Activated CD4-positive, alpha-beta T cell treated with anti-CD3 and anti-CD28 coated beads, Interleukin-2, amount 10 ng/mL, durations not matched to agents 24 days and 14 days (primary cell): ENCODE results near the gene CERT1. TPM values are rescaled to one million over a fixed set of nuclear protein-coding genes. Genes with fewer than 3 reads are reported as not detected.
"Not testable (repeated sequence)": the region's sequence is repeated elsewhere in the genome, so short reads cannot be mapped to it uniquely, and the experiment has no call there.

Source experiments
- DNase-seq: peaks from one replicate; pipeline ENCODE4 v3.0.0; 2022
- H3K27ac Mint-ChIP-seq: one replicate; pipeline ENCODE4 v1.8.0; 2022; ENCODE audit warnings: mild to moderate bottlenecking, mixed read lengths
- H3K27me3 Mint-ChIP-seq: one replicate; pipeline ENCODE4 v1.8.0; 2022; ENCODE audit warnings: mixed read lengths
- H3K36me3 Mint-ChIP-seq: one replicate; pipeline ENCODE4 v1.8.0; 2022; ENCODE audit warnings: low read depth, mild to moderate bottlenecking, mixed read lengths
- H3K4me1 Mint-ChIP-seq: one replicate; pipeline ENCODE4 v1.8.0; 2021; ENCODE audit warnings: mixed read lengths
- H3K4me3 Mint-ChIP-seq: one replicate; pipeline ENCODE4 v1.8.0; 2022; ENCODE audit warnings: mild to moderate bottlenecking, moderate library complexity, mixed read lengths
- H3K9me3 Mint-ChIP-seq: one replicate; pipeline ENCODE4 v1.8.0; 2021; ENCODE audit warnings: mixed read lengths
- intact Hi-C: fragments of 100-400 bp; cut with micrococcal nuclease; formaldehyde crosslinking; loops from one replicate; pipeline ENCODE4 v1.15.1; 2023
- total RNA-seq: library from RNA; stranded (reverse); gene quantifications from 2 replicates; pipeline ENCODE4 v1.2.3, GENCODE V29; 2022

CERT1 gene
- total RNA-seq, 1 donor from 2014 or later = 46.4 TPM

DNA sequence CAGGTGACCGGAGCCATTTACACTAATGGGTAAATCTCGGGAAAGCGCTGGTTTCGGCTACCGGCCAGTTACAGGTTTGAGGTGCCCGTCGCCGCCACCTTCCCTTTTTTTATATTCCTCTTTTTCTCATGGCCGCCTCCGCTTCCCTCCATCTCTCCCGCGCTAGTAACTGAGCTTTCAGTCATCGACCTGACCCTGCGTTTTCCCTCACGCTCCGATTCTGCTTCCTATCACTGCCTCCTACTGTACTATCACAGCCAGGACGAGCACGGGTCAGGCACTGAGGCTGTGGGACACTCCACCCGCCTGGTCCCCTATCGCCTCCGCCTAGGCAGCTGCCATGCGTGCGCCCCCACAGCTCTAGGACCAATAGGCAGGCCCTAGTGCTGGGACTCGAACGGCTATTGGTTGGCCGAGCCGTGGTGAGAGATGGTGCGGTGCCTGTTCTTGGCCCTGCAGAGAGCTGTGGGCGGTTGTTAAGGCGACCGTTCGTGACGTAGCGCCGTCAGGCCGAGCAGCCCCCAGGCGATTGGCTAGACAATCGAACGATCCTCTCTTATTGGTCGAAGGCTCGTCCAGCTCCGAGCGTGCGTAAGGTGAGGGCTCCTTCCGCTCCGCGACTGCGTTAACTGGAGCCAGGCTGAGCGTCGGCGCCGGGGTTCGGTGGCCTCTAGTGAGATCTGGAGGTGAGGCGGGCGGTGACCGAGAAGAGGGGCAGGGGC, 174.7 kb downstream of the CERT1 start, which contains the start of gene HMGCR:
HMGCR (plus strand) TSS at position 606 of the 722 bp plus-strand sequence. CDS start 5,386 bp downstream, outside the sequence.
- H3K36me3 Mint-ChIP-seq = peaks cover 18% of the 10 kb centered on the region
- H3K27me3 Mint-ChIP-seq = no peaks in the 10 kb centered on the region
- no peaks in the 10 kb centered on the region for H3K9me3 Mint-ChIP-seq
- H3K4me1 Mint-ChIP-seq = peaks cover 34% of the 10 kb centered on the region
- intact Hi-C loops = loop anchor here (1.0 to 5.0 kb wide), 13 partner anchors 11 to 931 kb away; partner anchors contain the start of genes CERT1, GCNT4, GFM2 and NSA2
- no peak within 1 kb of the TSS for H3K4me3 Mint-ChIP-seq
- peak; percentile 99 for DNase-seq
- no peak within 1 kb of the TSS for H3K27ac Mint-ChIP-seq

DNA sequence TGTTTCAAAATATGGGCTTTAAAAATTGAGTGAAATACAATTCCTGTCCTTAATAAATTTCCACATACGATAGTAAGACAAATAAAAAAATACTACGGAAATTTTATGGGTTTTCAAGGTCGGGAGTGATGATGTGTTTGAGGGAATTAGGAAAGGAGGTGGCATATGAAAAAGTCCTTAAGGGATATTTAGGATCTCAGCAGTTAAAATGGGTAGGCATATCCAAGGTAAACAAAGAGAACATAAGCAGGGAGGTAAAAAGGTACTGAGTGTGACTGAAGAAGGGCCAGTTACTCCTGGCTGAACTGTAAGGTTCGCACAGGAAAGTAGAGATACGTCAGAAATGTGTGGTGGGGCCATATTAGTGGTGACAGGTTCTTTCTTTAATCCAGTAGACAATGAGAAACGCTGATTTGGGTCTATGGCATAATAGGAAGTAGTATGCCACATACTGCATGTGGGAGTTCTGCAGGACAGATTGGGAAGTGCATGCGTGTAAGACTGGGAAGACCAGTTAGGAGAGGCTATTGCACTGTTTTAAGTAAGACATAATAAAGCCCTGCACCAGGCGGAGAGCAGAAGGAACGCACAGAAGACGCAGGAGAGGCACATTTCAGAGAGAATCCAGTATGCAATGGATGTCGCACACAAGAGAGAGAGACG, 175.3 kb downstream of the CERT1 start:
- no peaks in the 10 kb centered on the region for H3K9me3 Mint-ChIP-seq
- H3K27me3 Mint-ChIP-seq = no peaks in the 10 kb centered on the region
- peaks cover 27% of the 10 kb centered on the region for H3K4me1 Mint-ChIP-seq
- peaks cover 16% of the 10 kb centered on the region for H3K36me3 Mint-ChIP-seq
- H3K27ac Mint-ChIP-seq = no peak overlapping the region
- intact Hi-C loops = loop anchor here (1.0 to 5.0 kb wide), 12 partner anchors 11 to 931 kb away; partner anchors contain the start of genes CERT1, GCNT4, GFM2 and NSA2
- no peak for DNase-seq
- no peak overlapping the region for H3K4me3 Mint-ChIP-seq

DNA sequence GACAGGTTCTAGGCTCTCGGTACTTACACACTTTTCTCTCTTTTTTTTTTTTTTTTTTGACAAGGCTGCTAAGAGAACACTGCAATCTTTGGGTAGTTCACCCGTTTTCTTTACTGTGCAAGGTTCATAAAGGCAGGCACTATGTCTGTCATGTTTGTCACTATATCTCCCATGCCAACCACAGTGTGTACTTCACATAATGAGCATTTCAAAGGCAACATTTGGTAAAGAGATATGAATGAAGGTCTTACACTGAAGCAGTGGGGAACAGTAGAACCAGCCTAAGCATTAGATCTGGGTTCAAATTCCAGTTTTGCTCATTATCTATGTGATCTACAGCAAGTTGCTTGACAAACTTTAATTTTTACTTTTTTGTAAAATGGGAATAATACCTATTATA, 175.9 kb downstream of the CERT1 start:
- no peak for DNase-seq
- Mint-ChIP-seq H3K27ac (no peak overlapping the region), H3K36me3 (peaks cover 14% of the 10 kb centered on the region), H3K4me3 (no peak overlapping the region), H3K4me1 (peaks cover 23% of the 10 kb centered on the region), H3K9me3 (no peaks in the 10 kb centered on the region), H3K27me3 (no peaks in the 10 kb centered on the region)
- intact Hi-C loops = loop anchor here (5.0 kb wide), 3 partner anchors 232 to 932 kb away; no protein-coding TSS in a partner anchor

DNA sequence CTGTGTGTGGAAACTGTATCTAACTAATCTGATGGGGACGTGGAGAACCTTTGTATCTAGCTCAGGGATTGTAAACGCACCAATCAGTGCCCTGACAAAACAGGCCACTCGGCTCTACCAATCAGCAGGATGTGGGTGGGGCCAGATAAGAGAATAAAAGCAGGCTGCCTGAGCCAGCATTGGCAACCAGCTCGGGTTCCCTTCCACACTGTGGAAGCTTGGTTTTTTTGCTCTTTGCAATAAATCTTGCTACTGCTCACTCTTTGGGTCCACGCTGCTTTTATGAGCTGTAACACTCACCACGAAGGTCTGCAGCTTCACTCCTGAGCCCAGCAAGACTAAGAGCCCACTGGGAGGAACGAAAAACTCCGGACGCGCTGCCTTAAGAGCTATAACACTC, 177.0 kb downstream of the CERT1 start:
- H3K9me3 Mint-ChIP-seq, DNase-seq, intact Hi-C loops, H3K27ac Mint-ChIP-seq, H3K36me3 Mint-ChIP-seq, H3K27me3 Mint-ChIP-seq, H3K4me3 Mint-ChIP-seq: not testable (repeated sequence)
- peaks cover 17% of the 10 kb centered on the region for H3K4me1 Mint-ChIP-seq

DNA sequence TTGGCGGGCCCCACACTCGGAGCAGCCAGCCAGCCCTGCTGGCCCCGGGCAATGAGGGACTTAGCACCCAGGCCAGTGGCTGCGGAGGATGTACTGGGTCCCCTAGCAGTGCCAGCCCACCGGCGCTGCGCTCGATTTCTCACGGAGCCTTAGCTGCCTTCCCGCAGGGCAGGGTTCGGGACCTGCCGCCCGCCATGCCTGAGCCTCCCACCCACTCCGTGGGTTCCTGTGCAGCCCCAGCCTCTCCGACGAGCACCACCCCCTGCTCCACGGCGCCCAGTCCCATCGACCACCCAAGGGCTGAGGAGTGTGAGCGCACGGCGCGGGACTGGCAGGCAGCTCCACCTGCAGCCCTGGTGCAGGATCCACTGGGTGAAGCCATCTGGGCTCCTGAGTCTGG, 177.7 kb downstream of the CERT1 start:
- H3K4me1 Mint-ChIP-seq = peaks cover 15% of the 10 kb centered on the region
- intact Hi-C loops, H3K27ac Mint-ChIP-seq, H3K36me3 Mint-ChIP-seq, DNase-seq, H3K9me3 Mint-ChIP-seq, H3K27me3 Mint-ChIP-seq, H3K4me3 Mint-ChIP-seq: not testable (repeated sequence)

DNA sequence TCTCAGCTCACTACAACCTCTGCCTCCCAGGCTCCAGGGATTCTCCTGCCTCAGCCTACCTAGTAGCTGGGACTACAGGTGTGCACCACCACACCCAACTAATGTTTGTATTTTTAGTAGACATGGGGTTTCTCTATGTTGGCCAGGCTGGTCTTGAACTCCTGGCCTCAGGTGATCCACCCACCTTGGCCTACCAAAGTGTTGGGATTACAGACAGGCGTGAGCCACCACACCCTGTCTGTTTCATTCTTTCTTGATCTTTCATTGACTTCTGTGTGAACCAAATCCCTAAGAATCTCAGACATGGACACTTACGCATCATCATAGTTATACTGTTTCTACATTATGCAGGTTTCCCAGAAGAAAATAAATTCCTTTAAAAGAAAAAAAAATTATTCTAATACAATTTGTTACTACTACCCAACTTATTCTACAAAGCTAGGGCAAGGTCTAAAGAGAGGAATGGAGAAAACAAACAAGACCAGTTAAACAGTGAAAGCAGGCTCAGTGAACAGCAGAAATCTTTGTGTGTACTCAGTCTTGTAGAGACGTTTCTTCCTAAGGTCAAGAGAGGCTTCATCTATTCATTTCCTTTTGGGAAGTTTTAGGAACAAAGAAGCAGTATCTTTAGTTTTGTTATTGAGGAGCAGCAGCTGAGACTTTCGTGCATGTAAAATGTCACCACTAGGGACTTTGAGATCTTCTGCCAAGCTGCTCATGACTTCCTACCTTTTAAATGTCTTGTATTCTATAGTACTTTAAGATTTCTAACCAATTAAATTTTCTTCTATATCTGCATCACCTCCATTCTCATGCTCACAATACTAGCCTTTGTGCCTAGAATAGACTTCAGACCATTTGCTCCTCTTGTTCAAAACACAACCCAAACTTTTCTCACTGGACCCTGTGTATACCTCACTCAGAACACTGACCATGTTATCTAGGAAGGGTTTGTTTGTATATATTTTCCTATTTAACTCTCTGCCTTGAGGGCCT, 180.0 kb downstream of the CERT1 start:
- Mint-ChIP-seq H3K9me3 (no peaks in the 10 kb centered on the region), H3K4me3 (no peak overlapping the region), H3K27me3 (no peaks in the 10 kb centered on the region), H3K27ac (no peak overlapping the region), H3K36me3 (no peaks in the 10 kb centered on the region), H3K4me1 (peaks cover 4% of the 10 kb centered on the region)
- DNase-seq = no peak
- intact Hi-C loops = no loop called here

DNA sequence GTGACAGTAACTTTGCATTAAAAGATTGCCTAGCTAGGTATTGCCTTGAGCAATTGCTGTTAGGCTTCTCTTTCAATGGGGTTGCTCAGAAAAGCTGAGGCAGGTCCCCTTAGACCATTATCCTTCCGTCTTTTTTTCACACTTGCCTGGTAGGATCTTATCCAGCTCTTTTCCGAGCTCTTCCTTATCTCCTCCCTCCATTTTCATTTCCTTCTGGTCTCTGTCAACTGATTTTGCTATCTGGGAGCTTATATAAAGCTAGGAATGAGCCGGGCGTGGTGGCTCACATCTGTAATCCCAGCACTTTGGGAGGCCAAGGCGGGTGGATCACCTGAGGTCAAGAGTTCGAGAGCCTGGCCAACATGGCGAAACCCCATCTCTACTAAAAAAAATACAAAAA, 181.0 kb downstream of the CERT1 start:
- Mint-ChIP-seq H3K27ac (no peak overlapping the region), H3K4me1 (peaks cover 4% of the 10 kb centered on the region), H3K27me3 (no peaks in the 10 kb centered on the region), H3K4me3 (no peak overlapping the region), H3K36me3 (no peaks in the 10 kb centered on the region), H3K9me3 (no peaks in the 10 kb centered on the region)
- no peak for DNase-seq
- intact Hi-C loops = no loop called here

Other genes starting within 250 kb of the CERT1 start
- gene HMGCR, start 174.4 kb downstream of the CERT1 start, total RNA-seq = 99.9 and 112 TPM in 2 replicates
- gene POLK, start 262 bp upstream of the CERT1 start, total RNA-seq = 40.4 and 41.6 TPM in 2 replicates
- 0.36 and 0.40 TPM in 2 replicates for gene ANKDD1B, start 99.8 kb upstream of the CERT1 start, total RNA-seq
- gene POC5, start 205.8 kb upstream of the CERT1 start, total RNA-seq = 20.8 and 21.3 TPM in 2 replicates